Loucy (cell line): ENCODE results near the gene LLCFC1.

Experiments
- H2AFZ ChIP-seq: fragments of 200-600 bp; sonication (generic); 2 replicates; pipeline ENCODE4 v1.6.0; 2016; ENCODE audit warnings: antibody characterized with exemption, mild to moderate bottlenecking, low read length, moderate library complexity
- H3F3A ChIP-seq: fragments of 200-600 bp; 2 replicates; pipeline ENCODE4 v1.6.0; 2016; ENCODE audit warnings: antibody characterized with exemption, low read depth, mild to moderate bottlenecking
- H3K27me3 ChIP-seq: fragments of 200-600 bp; sonication (generic); 2 replicates; pipeline ENCODE4 v1.6.1; 2014; ENCODE audit warnings: low read length, mild to moderate bottlenecking; ENCODE audit not compliant: insufficient read depth, poor library complexity, severe bottlenecking
- H3K36me3 ChIP-seq: fragments of 200-600 bp; sonication (generic); 2 replicates; pipeline ENCODE4 v1.6.1; 2016; ENCODE audit warnings: low read length; ENCODE audit not compliant: insufficient read depth
- H3K4me1 ChIP-seq: fragments of 200-600 bp; sonication (generic); 2 replicates; pipeline ENCODE4 v1.5.1; 2014; ENCODE audit warnings: low read length, mild to moderate bottlenecking; ENCODE audit not compliant: insufficient read depth, poor library complexity, severe bottlenecking
- H3K4me2 ChIP-seq: fragments of 200-600 bp; sonication (generic); 2 replicates; pipeline ENCODE4 v1.6.0; 2014; ENCODE audit warnings: antibody characterized with exemption, low read length, low read depth, mild to moderate bottlenecking; ENCODE audit not compliant: poor library complexity, severe bottlenecking
- H3K4me3 ChIP-seq: fragments of 200-600 bp; sonication (generic); 2 replicates; pipeline ENCODE4 v1.5.1; 2014; ENCODE audit warnings: low read length, mild to moderate bottlenecking, mixed read lengths; ENCODE audit not compliant: poor library complexity, severe bottlenecking
- H3K79me2 ChIP-seq: fragments of 200-600 bp; sonication (generic); 2 replicates; pipeline ENCODE4 v1.6.1; 2014; ENCODE audit warnings: low read length; ENCODE audit not compliant: insufficient read depth
- H3K9ac ChIP-seq: fragments of 200-600 bp; sonication (generic); 2 replicates; pipeline ENCODE4 v1.6.0; 2014; ENCODE audit warnings: mild to moderate bottlenecking, low read depth, low read length, moderate library complexity; ENCODE audit not compliant: poor library complexity, severe bottlenecking
- H3K9me2 ChIP-seq: fragments of 200-600 bp; sonication (generic); replicated peaks from 2 replicates; pipeline ENCODE4 v1.6.1; 2016; ENCODE audit warnings: low read depth, low read length, mixed read lengths
- H3K9me3 ChIP-seq: fragments of 200-600 bp; sonication (generic); 2 replicates; pipeline ENCODE4 v1.6.1; 2014; ENCODE audit warnings: mild to moderate bottlenecking, antibody characterized with exemption, low read length, low read depth; ENCODE audit not compliant: insufficient read depth
- H4K20me1 ChIP-seq: fragments of 200-600 bp; sonication (generic); 2 replicates; pipeline ENCODE4 v1.6.0; 2014; ENCODE audit warnings: antibody characterized with exemption, low read length, mild to moderate bottlenecking; ENCODE audit not compliant: insufficient read depth, poor library complexity, severe bottlenecking
- CTCF ChIP-seq: fragments of 200-600 bp; sonication (generic); conservative IDR thresholded peaks from 2 replicates; pipeline ENCODE4 v1.5.1; 2014; ENCODE audit warnings: mild to moderate bottlenecking, antibody characterized with exemption, low read length
- EZH2phosphoT487 ChIP-seq: fragments of 200-600 bp; IDR thresholded peaks from 2 replicates; pipeline ENCODE4 v1.6.1; 2018; ENCODE audit warnings: antibody characterized with exemption, mild to moderate bottlenecking, moderate library complexity, borderline replicate concordance

LLCFC1 gene

DNA sequence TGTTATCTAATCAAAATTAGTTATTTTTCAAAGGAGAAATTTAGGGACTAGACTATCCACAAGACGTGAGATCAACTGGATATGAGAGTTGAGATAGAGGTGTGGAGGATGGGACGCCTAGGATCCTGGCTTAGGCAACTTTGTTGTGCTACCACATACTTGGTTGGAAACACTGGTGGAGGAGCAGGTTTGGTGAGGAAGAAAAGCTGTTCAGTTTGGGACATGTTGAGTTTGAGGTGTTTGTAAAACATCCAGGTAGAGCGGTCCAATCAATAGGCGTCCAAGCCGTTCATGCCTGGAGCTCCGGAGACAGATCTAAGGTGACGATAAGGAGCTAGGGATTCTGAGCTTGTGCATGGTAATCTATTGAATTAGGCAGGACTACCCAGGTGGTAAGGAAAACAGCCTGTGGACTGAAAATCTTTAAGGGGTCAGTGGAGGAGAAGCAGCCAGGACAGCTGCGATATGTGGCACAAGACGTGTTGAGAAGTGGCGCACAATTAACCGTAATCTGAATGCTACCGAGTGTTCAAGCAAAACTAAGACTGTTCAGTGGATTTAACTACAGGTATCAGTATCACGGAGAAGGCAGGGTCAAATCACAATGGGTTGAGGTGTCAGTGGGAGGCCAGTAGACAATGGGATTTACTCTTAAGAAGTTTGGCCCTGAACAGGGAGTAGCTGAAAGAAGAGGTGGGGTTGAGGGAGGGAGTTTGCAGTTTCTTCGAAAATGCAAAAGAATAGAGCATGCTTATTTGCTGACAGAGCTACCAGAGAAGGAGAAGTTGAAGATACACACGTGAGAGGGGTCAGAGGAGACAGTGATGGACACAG lies 37.6 kb upstream of the LLCFC1 start:
- Histone ChIP-seq H3K9ac (no peak overlapping the region), H2AFZ (no peak overlapping the region), H3K9me3 (0 out of 2 replicates have a peak, but pooled peaks cover 9% of the 10 kb centered on the region), H3K4me1 (no peaks in the 10 kb centered on the region), H3K4me3 (no peak overlapping the region), H4K20me1 (no peaks in the 10 kb centered on the region), H3K36me3 (no peaks in the 10 kb centered on the region), H3K27me3 (no peaks in the 10 kb centered on the region), H3K4me2 (no peak overlapping the region), H3K9me2 (no peaks in the 10 kb centered on the region), H3K79me2 (no peaks in the 10 kb centered on the region), H3F3A (no peaks in the 10 kb centered on the region)
- TF ChIP-seq EZH2phosphoT487 (no peak), CTCF (no peak)

DNA sequence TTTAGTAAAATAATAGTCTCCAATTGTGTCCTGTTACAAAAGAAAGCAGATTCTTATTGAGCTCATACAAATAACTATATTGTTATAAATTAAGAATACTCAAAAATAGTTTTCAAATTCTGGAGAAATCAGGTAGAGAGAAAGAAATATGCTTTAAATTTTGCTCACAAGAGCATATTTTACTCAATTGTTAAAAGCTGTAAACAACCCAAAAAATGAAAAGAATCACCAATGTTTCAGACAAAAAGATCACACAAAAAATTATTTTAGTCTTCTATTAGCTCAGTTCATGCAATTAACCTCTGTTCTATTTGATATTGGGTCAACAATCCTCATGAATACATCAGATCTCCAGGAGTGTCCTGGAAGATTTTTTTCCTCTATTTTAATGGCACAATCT lies 35.2 kb upstream of the LLCFC1 start:
- no peaks in the 10 kb centered on the region for H3K9me2 ChIP-seq
- H3K9me3 ChIP-seq = 0 out of 2 replicates have a peak, but pooled peaks cover 9% of the 10 kb centered on the region
- no peaks in the 10 kb centered on the region for H4K20me1 ChIP-seq
- no peak overlapping the region for H3K9ac ChIP-seq
- no peak for TF ChIP-seq CTCF
- TF ChIP-seq EZH2phosphoT487 = no peak
- no peaks in the 10 kb centered on the region for H3K36me3 ChIP-seq
- no peak overlapping the region for H3K4me2 ChIP-seq
- H3K4me1 ChIP-seq = no peaks in the 10 kb centered on the region
- no peaks in the 10 kb centered on the region for H3F3A ChIP-seq
- no peaks in the 10 kb centered on the region for H3K79me2 ChIP-seq
- H3K27me3 ChIP-seq = no peaks in the 10 kb centered on the region
- H3K4me3 ChIP-seq = no peak overlapping the region
- H2AFZ ChIP-seq = no peak overlapping the region

DNA sequence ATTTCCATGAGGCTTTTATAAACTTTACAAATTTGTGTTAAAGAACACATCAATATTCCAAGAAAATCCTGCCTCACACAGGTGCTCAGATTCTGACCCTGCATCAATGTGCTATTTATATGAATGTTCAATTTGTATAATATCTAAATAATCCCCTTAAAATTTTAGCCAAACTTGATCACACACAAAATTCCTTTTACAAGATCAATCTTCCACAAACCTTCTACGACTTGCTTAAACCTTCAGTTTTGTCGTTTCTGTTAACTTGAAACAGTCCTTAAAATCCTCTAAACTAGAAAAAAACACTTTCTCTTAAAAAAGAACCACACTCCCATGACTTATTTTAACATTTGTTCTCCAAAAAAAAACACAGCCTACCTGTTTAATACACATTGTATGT lies 33.5 kb upstream of the LLCFC1 start:
- H3K9me2 ChIP-seq = no peaks in the 10 kb centered on the region
- no peaks in the 10 kb centered on the region for H3K4me1 ChIP-seq
- no peaks in the 10 kb centered on the region for H4K20me1 ChIP-seq
- no peak overlapping the region for H2AFZ ChIP-seq
- no peak for TF ChIP-seq CTCF
- no peak for TF ChIP-seq EZH2phosphoT487
- H3K4me3 ChIP-seq = no peak overlapping the region
- H3K9ac ChIP-seq = no peak overlapping the region
- no peak overlapping the region for H3K4me2 ChIP-seq
- 0 out of 2 replicates have a peak, but pooled peaks cover 9% of the 10 kb centered on the region for H3K9me3 ChIP-seq
- no peaks in the 10 kb centered on the region for H3K27me3 ChIP-seq
- H3F3A ChIP-seq = no peaks in the 10 kb centered on the region
- no peaks in the 10 kb centered on the region for H3K36me3 ChIP-seq
- H3K79me2 ChIP-seq = no peaks in the 10 kb centered on the region
